ENCODE results near the gene TUBGCP2.

DNA sequence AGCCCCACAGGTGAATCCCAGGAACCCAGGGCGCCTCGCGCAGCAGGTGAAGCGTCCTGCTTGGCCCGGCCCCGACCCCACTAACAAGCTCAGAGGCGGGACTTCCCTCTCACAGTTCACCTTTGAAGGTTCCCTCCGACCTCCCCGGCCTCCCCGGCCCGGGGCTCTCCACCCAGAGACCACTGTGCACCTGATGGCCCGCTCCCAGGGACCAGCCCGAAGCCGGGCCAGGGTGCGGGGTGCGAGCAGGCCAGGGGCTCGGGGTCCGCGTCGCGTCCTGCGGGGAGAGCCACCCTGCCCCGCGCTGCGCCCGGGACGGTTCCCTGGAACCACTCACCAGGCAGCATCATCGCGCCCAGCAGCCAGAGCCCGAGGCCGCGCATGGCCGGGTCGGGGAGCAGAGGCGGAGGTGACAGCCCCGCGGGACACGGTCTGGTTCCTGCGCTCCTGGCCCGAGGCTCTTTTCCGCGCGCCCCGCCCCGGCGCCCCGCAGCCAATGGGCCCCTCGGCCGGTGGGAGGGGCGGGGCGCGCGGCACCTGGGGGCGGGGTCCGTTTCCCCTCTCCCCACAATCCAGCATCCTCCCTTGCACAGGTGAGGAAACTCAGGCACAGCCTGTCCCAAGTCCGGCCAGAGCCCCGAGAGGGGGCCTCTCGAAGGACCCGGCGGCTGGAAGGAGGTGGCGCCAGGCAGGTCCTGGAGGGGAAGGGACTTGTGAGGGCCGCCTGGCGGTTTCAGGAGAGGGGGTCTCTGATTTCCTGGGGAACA is 32.1 kb downstream of the TUBGCP2 start, which contains the start of gene ADAM8:
- TF ChIP-seq EZH2 (IDR thresholded peaks at IDR 0.05) (no peak), CEBPB (IDR thresholded peaks at IDR 0.05; ENCODE audit: low read depth) (no peak), SP1 (IDR thresholded peaks at IDR 0.05; ENCODE audit: low read depth) (no peak), EGR1 (IDR thresholded peaks at IDR 0.05; ENCODE audit: low read depth) (no peak), POLR2A (IDR thresholded peaks at IDR 0.05; ENCODE audit: borderline replicate concordance, extremely low read depth, insufficient read depth, insufficient read length) (no peak)
- TF ChIP-seq, protein P1, sequence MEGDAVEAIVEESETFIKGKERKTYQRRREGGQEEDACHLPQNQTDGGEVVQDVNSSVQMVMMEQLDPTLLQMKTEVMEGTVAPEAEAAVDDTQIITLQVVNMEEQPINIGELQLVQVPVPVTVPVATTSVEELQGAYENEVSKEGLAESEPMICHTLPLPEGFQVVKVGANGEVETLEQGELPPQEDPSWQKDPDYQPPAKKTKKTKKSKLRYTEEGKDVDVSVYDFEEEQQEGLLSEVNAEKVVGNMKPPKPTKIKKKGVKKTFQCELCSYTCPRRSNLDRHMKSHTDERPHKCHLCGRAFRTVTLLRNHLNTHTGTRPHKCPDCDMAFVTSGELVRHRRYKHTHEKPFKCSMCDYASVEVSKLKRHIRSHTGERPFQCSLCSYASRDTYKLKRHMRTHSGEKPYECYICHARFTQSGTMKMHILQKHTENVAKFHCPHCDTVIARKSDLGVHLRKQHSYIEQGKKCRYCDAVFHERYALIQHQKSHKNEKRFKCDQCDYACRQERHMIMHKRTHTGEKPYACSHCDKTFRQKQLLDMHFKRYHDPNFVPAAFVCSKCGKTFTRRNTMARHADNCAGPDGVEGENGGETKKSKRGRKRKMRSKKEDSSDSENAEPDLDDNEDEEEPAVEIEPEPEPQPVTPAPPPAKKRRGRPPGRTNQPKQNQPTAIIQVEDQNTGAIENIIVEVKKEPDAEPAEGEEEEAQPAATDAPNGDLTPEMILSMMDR (IDR thresholded peaks at IDR 0.05 in 2 of 3, conservative IDR thresholded peaks at IDR 0.05 in 1 of 3; ENCODE audit: borderline replicate concordance in 1 of 3, insufficient read depth in 1 of 3, low read depth in 2 of 3, low read length in 2 of 3): no peak
